Stomach (tissue), 4 donors: Measurements from ENCODE around the gene TRIM66.

Source experiments
- CTCF ChIP-seq, 7 experiments: fragments of 450-650 bp in 4 of 7; fragments of 200-600 bp in 3 of 7; sonication (generic) in 3 of 7; IDR thresholded peaks; one replicate each; pipeline ENCODE4 v1.5.1; 2016 to 2019; ENCODE audit warnings: antibody characterized with exemption in 7 of 7, control low read depth in 2 of 7, mild to moderate bottlenecking in 1 of 7
- EP300 ChIP-seq: sonication (generic); formaldehyde crosslinking; IDR thresholded peaks from one replicate; pipeline ENCODE4 v1.6.1; 2017; ENCODE audit warnings: antibody characterized with exemption
- POLR2A ChIP-seq, 4 donors: fragments of 450-650 bp; IDR thresholded peaks; one replicate each; pipeline ENCODE4 v1.6.1; 2016; ENCODE audit warnings: antibody characterized with exemption in 4 of 4, control low read depth in 2 of 4, mild to moderate bottlenecking in 1 of 4, moderate library complexity in 1 of 4
- POLR2AphosphoS5 ChIP-seq, 3 donors: sonication (generic); formaldehyde crosslinking; IDR thresholded peaks; one replicate each; pipeline ENCODE4 v1.6.1; 2016; ENCODE audit warnings: antibody characterized with exemption in 3 of 3

DNA sequence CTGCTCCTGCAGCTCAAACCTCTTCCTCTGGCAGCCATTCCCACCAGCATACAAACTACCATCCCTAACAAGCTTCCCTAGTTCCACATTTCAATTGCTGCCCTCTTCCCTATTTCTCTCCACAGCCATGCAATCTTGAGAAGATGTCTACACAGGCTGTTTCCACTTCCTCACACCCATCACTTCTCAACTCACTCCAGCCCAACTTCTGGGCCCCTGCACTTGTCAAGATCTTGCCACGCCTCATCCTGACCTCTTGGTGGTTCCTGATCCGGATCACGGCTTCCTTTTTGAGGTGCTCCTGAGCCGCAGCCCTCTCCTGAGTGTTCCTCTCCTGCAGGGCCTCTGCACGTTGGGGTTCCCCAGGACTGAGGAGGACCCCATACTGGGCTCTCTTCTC is 22.7 kb upstream of the TRIM66 start:
- TF ChIP-seq CTCF (IDR thresholded peaks at IDR 0.05) (no peak), POLR2AphosphoS5 (IDR thresholded peaks at IDR 0.05) (no peak), POLR2A (IDR thresholded peaks at IDR 0.05) (no peak), EP300 (no peak)
